Measurements from ENCODE around the gene KIRREL1. TPM values are rescaled to one million over a fixed set of nuclear protein-coding genes. Genes with fewer than 3 reads are reported as not detected.

The KIRREL1 gene
- 164 and 211 TPM in 2 replicates for total RNA-seq

DNA sequence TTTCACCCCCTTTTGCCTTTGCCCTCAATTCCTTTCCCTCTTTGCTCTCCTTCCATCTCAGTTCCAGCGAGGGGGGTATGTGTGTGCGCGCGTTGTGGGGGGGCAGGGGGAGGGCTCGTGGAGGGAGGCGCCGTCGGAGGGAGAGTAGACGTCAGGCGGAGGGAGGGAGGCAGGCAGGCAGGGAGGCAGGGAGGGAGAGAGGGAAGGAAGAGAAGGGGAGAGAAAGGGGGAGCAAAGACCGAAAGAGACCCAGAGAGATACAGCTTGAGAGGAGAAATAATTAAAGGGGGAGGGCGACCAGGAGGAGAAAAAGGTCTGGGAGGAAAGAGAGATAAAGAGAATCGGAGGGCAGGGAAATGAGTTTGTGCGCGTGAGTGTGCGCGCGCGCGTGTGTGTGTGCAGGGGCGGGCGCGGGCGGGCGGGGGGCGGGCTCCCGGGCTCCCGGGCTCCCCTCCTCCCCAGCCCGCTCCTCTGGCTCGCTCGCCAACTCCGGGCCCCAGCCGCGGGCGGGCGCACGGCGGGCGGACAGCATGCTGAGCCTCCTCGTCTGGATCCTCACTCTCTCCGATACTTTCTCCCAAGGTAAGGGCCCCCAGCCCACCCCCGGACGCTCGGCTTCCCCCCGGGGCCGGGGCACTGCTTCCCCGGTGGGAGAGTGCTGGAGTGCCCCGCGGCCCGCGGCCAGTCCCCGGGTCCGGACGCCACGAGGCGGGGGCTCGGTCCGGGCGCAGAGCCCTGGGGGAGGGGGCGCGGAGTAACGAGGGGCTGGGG lies at the start of gene KIRREL1:
TSS of gene KIRREL1 (plus strand) at position 499 of the 771 bp plus-strand sequence. CDS start at position 531, 32 bp downstream.

Other genes with a start within 250 kb of the KIRREL1 start
- not detected in 2 replicates for gene FCRL2, start 216.5 kb upstream of the KIRREL1 start, total RNA-seq
- not detected in 2 replicates for gene FCRL1, start 173.5 kb upstream of the KIRREL1 start, total RNA-seq
- not detected in 2 replicates for gene CD5L, start 151.8 kb upstream of the KIRREL1 start, total RNA-seq
- gene CD1D, start 187.2 kb downstream of the KIRREL1 start, total RNA-seq: 0.14 and 0.66 TPM in 2 replicates